NOMO-1 treated with dmso at 0.1 percent for 144 hours (cell line): Measurements from ENCODE around the gene NCAPG2.
A peak's percentile ranks its signal among the peaks of the same experiment; 100 is the strongest.

Source experiments
- DNase-seq: peaks from one replicate; lab custom pipeline; 2025; ENCODE audit not compliant: unreplicated experiment; lab: John Stamatoyannopoulos, UW

The NCAPG2 gene

GRCh38 chr7:158733775-158734494 is 29.3 kb upstream of the NCAPG2 start:
- no peak for DNase-seq

- DNase-seq, result no peak
Measured at GRCh38 chr7:158733220-158733519, 28.6 kb upstream of the NCAPG2 start.

DNA sequence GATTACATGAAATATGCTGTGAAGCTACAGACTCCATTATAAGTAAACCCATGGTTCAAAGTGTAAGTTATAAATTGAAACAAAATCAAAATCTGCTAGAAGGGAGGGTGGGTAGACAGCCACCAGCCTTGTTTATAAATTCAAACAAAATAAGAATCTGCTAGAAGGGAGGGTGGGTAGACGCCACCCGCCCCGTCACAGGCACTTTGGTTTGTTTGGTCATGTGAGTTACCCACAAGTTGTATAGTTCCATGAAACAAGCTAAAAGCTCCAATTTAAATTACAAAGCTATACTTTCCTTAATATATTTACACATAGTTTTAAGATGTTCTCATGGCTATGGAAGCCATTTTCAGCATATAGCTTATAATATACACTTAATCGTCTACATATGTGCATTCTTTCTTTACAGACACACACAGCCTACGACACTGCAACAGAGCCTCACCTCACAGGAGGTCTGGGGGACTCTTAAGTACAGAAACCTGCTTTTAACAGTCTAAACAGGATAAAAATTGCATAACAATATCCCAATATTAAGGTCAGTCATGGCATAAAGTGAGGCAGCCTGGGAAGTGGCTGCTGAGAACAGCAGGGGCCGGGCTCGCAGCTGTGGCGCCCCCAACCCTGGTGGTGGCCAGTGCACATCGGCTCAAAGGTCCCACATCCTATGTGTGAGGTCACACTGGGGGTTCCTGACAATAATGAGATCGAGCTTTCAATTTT is 28.1 kb upstream of the NCAPG2 start:
- DNase-seq, result no peak

- DNase-seq, result no peak
Measured at GRCh38 chr7:158731761-158732160, 27.2 kb upstream of the NCAPG2 start.

DNA sequence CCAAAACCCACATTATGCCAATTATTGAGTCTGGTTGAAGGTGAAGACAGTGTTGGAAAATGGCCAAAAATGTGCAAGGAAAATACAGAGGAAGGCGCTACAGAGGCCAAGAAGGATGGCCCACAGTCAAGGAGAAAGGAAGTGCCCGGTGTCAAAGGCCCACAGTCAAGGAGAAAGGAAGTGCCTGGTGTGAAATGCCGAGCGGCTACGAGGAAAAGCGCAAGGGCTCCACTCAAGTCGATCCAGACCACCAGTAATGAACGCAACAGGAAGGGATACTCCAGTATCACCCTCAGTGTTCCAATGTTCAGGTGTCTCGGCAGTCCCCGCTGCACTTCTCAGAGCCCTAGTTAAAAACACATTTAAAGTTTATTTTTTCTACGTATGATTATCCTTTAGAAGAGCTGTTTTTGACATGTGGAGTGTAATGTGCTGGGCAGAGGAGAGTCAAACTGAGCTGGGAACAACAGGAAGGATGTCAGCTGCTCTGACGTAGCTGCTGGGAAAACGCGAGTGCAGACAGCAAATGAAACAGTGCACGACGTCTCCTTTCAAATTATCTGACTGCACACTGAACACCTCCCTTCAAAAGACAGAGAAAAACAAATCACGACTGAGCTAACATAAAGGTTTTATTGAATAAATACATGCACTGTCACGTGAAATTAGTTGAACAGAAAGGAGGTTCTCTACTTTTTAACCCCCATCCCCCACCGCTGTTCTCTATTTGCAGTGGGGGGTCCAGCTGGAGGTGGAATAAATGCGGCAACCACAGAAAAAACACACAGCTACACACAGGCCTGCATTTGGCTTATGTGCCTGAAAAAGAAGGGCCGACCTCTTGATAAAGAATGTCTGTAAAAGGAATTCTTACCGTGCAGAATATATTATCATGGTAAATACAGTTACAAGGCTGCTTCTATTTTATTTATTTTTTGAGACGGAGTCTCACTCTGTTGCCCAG is 26.1 kb upstream of the NCAPG2 start:
- no peak for DNase-seq

DNA sequence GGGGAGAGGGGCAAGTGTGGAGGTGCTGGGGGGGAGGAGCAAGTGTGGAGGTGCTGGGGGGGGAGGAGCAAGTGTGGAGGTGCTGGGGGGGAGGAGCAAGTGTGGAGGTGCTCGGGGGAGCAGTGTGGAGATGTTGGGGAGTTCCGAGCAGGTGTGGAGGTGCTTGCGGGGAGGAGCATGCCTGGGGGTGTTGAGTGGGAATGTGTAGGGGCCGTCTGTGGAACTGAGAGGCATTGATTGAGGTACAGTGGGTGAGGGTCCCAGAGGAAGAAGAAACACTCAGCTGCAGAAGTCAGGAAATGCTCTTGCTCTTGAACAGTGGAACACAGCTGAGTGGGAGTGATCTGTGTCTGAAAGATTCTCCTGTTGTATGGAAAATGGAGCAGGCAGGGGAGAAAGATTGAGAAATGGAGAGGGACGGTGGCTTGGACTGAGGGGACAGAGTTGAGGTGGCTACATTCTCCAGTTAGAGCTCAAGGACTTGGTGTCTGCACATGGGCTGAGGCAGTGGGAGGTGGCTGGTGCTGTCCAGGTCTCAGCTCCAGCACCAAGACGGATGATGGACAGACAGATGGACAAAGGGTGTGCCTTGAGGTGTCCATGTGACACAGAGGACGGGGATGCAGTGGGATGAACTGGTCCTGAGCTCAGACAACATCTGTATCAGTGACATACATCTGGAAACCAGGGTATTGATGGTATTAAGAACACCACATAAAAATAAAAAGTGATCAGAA is 25.2 kb upstream of the NCAPG2 start:
- no peak for DNase-seq

GRCh38 chr7:158728911-158729645 is 24.5 kb upstream of the NCAPG2 start:
- DNase-seq, result no peak

- no peak for DNase-seq
Measured at GRCh38 chr7:158727690-158728089, 23.1 kb upstream of the NCAPG2 start.

DNA sequence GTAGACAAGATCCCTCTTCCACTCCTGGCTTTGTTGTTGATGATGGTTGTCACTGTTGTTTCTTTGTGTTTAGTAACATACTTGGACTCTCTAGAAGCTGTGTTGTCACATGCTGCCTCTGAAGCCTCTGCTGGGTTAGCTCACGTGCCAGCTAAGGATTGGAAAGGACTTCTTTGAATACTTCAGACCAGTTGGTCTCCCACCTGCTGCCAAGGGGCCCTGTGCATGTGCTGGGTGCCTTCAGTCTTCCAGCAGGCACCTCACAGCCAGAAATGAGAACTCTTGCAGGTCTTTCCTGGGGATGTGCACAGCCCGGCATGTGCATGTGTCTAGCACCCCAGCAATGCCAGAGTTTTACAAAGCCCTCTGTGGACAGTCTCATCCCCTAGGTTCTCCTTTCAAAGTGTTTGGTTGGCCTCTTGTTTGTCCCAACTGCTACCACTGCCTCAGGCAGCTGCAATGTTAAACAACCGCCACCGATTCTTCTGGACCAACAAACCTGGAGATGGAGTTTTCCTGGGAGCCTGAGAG is 21.7 kb upstream of the NCAPG2 start:
- no peak for DNase-seq

DNA sequence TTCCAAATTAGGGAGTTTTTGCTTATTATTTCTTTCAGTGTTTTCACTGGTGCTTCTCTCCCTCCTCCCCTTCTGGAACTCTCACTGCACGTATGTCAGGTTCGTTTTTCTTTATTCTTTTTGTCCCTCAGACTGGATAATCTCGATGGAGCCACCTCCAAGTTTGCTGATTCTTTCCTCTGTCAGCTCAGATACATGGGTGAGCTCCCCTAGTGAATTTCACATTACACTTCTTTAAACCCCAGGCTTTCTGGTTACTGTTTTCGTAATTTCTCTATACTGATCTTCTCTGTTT is 20.8 kb upstream of the NCAPG2 start:
- DNase-seq, result no peak

DNA sequence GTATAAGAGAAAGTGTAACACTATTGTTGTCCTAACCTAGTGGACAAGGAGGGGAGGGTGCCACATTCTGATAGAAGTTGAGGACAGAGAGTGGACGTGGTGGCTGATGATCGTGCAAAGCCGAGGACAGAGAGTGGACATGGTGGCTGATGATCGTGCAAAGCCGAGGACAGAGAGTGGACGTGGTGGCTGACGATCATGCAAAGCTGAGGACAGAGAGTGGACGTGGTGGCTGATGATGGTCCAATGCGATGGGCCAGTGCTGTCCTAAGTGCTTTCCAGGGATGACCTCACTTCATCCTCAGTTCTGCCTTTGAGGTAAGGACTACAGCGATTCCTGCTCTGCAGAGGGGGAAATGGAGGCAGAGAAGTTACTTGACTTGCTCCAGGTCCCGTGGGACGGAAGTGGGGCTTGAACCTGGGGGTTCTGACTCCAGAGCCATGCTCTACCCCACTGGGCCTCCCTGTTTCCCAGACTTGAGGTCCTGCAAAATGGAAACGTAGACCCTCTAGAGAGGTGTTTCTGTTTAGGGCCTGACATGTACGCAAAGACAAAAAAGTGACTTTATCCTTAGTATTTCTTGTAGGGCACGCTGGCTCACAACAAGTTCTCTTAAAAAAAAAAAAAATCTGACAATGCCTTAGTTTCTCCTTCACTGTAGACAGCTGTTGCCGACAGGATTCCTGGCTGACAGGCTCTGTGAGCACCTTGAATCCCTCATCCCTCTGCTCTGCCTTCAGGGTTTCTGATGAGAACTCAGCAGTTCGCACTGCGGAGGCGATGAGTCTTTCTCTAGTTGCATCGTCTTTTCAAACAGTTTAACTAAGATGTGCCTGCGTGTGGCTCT is 20.3 kb upstream of the NCAPG2 start:
- DNase-seq, result no peak

GRCh38 chr7:158723714-158724385 is 19.2 kb upstream of the NCAPG2 start:
- DNase-seq, result no peak

GRCh38 chr7:158723266-158723665 is 18.7 kb upstream of the NCAPG2 start:
- no peak for DNase-seq

DNA sequence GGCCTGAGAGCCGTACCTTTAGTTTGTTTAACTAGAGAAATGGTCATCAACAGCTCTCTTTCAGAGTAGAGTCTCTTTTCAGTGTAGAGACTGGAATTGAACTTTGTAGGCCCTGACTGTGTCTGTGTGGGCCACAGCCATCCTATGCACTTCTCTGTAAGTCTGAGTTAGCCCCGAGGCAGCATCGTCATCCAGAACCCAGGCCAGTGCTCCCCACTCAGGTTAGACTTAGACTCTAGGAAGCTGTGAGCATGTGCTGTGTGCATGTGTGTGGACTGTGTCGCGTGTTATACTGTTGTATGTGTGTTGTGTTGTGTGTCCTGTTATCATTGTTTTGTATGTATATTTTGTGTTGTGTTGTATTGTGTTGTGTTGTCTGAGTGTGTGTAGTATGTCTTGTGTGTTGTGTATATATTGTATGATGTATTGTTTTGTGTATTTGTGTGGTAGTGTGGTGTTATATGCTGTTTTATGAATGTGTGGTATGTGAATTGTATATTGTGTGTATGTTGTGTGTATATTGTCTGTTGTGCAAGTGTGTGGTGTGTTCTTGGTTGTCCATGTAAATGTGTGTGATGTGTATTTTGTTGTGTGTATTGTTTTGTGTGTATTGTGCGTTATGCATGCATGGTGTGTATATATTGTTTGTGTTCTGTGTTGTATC is 18.1 kb upstream of the NCAPG2 start:
- no peak for DNase-seq

GRCh38 chr7:158720112-158720511 is 15.5 kb upstream of the NCAPG2 start:
- DNase-seq, result no peak

DNA sequence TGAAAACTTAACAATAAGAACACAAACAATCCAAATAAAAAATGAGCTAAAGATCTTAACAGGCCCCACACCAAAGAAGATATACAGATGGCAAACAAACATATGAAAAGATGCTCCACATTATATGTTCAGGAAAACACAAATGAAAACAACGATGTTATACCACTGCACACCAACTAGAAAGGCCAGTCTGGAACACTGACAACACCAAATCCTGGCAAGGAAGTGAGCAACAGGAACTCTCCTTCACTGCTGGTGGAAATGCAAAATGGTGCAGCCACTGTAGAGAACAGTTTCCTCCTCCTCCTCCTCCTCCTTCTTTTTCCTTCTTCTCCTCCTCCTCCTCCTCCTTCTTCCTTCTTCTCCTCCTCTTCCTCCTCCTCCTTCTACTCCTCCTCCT is 12.2 kb upstream of the NCAPG2 start:
- no peak for DNase-seq

GRCh38 chr7:158710651-158711102 is 6.1 kb upstream of the NCAPG2 start:
- DNase-seq, result peak; percentile 86

DNA sequence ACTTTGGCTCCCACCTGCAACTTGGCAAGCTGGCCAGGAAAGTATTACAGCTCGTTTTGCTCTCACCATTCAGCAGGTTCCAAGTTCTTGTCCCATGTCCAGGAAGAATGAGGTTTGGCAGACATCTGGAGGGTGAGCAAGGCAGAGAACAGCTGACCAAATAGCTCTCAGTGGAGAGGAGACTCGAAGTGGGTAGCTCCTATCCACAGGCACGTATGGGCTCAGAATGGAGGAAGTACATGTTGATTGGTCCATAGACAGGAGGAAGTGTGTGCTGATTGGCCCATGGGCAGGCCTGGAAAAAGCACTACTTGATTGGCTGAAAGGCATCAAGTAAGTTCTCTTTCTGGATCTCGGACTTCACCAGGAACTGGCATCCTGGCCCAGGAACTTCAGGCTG is 3.0 kb upstream of the NCAPG2 start:
- no peak for DNase-seq
